Activated T-cell treated with anti-CD3 and anti-CD28 coated beads, Interleukin-2, amount 50 U/mL, for 4 hours (primary cell): ENCODE measurements around the gene PBOV1. TPM values are rescaled to one million over a fixed set of nuclear protein-coding genes. Genes with fewer than 3 reads are reported as not detected.

Experiments used
- ATAC-seq, 2 donors: fragments of 200-7000 bp; cut with Tn5 transposase; one replicate each; pipeline ENCODE4 v1.10.0; 2021
- DNase-seq: peaks from one replicate; pipeline ENCODE4 v3.0.0-alpha.2; 2020
- H3K27me3 Mint-ChIP-seq: one replicate; pipeline ENCODE4 v1.8.0; 2021; ENCODE audit warnings: low read depth, mixed read lengths
- H3K36me3 Mint-ChIP-seq: one replicate; pipeline ENCODE4 v1.8.0; 2022; ENCODE audit warnings: mixed read lengths; ENCODE audit not compliant: insufficient read depth
- H3K4me1 Mint-ChIP-seq: one replicate; pipeline ENCODE4 v1.8.0; 2021; ENCODE audit warnings: low read depth, mixed read lengths
- H3K4me3 Mint-ChIP-seq: one replicate; pipeline ENCODE4 v1.8.0; 2021; ENCODE audit warnings: mild to moderate bottlenecking, moderate library complexity, mixed read lengths
- H3K9me3 Mint-ChIP-seq: one replicate; pipeline ENCODE4 v1.8.0; 2021; ENCODE audit warnings: mixed read lengths
- total RNA-seq, 3 donors: library from RNA; stranded (reverse); gene quantifications; one replicate each; pipeline ENCODE4 v1.2.1, GENCODE V29; 2021

Gene PBOV1
- total RNA-seq, 3 donors from 2014 or later: not detected

DNA sequence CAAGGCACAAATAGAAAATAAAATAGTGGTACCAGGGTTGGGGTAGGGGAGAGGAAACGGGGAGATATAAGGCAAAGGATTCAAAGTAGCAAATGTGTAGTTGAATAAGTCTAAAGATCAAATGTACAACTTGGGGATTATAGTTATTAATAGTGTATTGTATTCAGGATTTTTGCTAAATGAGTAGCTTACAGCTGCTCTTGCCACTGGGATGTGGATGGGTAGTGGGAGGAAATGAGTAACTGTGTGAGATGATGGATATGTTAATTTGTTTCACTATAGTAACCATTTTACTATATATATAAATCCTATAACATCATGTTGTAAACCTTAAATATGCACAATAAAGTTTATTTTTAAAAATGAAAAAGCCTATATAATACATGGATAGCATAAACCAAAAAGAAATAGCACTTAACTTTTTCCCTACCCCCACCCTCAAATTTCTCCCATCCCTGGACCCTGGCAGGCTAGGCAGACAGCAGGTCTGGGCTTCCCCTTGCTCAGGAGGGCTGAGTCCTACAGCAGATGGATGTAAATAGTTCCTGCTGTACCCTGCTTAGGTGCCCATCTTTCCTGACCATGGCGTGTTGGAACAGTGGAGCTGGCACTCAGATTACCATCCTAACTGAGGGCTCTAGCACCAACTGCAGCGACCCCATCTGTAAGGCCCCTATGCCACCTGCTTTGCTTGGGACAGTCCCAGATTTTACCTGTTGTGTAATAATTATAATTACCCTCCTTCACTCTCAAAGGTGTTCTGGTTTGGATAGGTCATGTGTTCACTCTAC, 28.6 kb upstream of the PBOV1 start:
- no peak overlapping the region for H3K4me3 Mint-ChIP-seq
- no peaks in the 10 kb centered on the region for H3K36me3 Mint-ChIP-seq
- no peak for DNase-seq
- H3K27me3 Mint-ChIP-seq: peaks cover 10% of the 10 kb centered on the region
- no peaks in the 10 kb centered on the region for H3K9me3 Mint-ChIP-seq
- no peak for ATAC-seq
- H3K4me1 Mint-ChIP-seq: no peaks in the 10 kb centered on the region

DNA sequence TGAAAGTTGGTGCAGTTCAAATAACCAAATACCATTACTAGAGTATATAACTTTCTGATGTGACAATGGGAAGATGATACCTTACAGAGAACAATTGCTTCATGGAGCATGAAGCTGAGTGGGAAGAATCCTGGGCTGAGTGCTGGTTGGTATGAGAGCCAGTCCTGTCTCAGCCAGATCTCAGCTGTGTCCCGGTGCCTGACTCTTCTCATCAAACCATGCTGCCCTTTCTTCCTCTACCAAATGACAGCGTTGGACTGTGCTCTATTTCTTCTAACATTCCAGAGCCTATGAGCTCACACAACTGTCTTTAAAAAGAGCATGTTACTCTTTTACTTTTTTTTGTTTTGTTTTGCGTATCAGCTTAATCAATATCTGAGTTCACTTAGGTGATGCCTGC, 27.5 kb upstream of the PBOV1 start:
- DNase-seq: no peak
- Mint-ChIP-seq H3K9me3 (no peaks in the 10 kb centered on the region), H3K4me3 (no peak overlapping the region), H3K36me3 (no peaks in the 10 kb centered on the region), H3K27me3 (peaks cover 10% of the 10 kb centered on the region), H3K4me1 (no peaks in the 10 kb centered on the region)
- ATAC-seq: no peak

DNA sequence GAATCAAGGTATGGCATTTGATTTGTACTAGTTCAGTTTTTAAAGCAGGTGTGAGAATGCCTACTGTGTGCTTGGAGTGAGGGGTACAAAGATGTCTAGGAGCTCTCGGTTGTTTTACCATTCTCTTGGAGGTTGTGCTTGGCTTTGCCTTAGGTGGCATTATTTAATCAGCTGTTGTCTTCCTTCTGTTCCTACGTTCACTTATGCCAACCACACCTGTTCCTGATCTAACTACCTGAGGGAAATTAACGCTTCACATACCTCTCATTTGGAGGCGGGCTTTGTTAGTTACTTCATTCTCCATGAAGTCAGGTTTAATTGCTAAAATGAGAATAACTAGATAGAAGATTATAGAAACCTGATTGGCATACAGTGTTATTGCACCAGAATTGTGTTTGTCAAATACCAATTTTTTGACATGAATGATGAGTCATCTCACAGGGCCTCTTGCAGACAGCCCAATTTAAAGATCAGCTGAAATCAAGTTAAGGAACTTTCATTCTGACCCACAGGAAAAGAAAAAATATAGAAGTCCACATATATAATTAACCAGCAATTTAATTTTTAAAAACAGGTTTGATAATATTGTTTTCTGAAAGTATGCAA, 24.8 kb upstream of the PBOV1 start:
- Mint-ChIP-seq H3K27me3 (peaks cover 13% of the 10 kb centered on the region), H3K9me3 (no peaks in the 10 kb centered on the region), H3K36me3 (no peaks in the 10 kb centered on the region), H3K4me1 (no peaks in the 10 kb centered on the region), H3K4me3 (no peak overlapping the region)
- ATAC-seq (no peak), DNase-seq (no peak)

DNA sequence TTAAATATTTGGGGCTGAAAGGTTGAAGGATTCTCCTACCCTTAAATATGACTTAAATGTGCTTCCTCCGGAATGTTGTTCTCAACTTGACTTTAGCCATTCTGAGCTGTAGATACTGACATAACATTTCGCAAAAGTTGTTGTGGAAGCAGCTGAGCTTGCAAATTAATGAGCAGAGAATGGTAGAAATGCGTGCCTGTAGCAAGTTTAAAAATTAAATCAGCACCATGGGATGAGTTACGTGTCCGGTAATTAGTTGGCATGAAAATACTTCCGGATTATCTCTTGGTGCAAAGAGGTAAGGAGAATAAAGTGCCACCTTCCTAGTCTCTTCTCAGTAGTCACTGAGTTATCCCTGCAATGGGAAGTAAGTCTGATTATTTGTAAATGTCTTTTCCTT, 23.6 kb upstream of the PBOV1 start:
- ATAC-seq: no peak
- no peak overlapping the region for H3K4me3 Mint-ChIP-seq
- H3K27me3 Mint-ChIP-seq: peaks cover 11% of the 10 kb centered on the region
- H3K36me3 Mint-ChIP-seq: no peaks in the 10 kb centered on the region
- no peaks in the 10 kb centered on the region for H3K4me1 Mint-ChIP-seq
- no peak for DNase-seq
- no peaks in the 10 kb centered on the region for H3K9me3 Mint-ChIP-seq

DNA sequence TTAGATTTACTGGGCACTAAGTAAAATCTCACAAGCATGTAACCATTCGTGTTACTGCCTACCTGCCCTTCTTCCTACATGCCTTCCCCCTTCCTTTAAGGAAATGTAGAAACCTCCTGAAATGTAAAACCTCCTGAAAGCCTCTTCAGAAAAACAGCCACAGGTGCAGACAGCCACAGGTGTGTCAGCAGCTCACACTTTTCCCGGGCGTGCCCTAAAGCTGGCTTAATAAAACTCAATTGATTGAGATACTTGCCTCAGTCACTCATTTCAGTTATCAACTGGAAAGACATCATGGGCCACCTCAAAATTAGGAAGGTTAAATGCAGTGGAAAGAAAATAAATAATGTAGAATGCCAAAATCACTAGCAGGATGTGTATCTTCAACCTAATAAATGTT, 23.1 kb upstream of the PBOV1 start:
- H3K27me3 Mint-ChIP-seq: peaks cover 11% of the 10 kb centered on the region
- no peak for DNase-seq
- no peak for ATAC-seq
- no peak overlapping the region for H3K4me3 Mint-ChIP-seq
- H3K36me3 Mint-ChIP-seq: no peaks in the 10 kb centered on the region
- H3K9me3 Mint-ChIP-seq: no peaks in the 10 kb centered on the region
- H3K4me1 Mint-ChIP-seq: no peaks in the 10 kb centered on the region

DNA sequence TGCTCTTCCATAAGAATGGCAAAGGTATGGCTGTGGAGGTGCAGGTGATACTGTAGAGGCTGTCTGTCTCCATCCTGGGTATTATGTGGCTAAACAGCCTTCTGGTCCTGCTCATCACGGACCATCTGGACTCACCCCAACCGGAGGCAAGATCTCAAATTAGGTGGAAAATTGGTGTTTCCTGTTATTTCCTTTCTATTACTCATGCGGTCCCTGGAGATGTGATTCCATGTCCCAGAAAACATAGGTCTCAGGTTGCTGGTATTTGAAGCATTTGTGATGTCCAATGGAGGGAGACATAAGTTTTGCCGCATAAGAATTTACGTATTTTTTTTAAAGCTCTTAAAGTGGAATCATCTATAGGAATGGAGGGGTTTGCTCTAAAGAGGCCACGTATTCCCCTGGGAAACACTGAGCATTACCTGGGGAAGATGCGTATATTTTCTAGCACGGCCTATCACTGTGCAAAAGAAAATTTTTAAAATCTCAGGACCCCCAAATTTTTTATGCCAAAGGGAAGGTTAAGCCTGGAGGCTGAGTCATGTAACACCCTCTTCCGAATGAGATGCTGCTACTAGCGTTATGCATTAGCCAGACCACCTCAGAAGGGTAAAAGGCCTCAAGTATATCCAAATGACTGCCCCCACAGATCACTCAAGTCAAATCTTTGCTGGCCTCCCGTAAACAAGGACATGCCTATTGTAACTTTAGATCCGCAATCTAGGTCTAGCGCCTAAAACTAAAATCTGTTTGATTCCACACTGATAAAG, 22.4 kb upstream of the PBOV1 start:
- H3K4me3 Mint-ChIP-seq: no peak overlapping the region
- H3K36me3 Mint-ChIP-seq: no peaks in the 10 kb centered on the region
- no peaks in the 10 kb centered on the region for H3K4me1 Mint-ChIP-seq
- H3K9me3 Mint-ChIP-seq: no peaks in the 10 kb centered on the region
- peaks cover 11% of the 10 kb centered on the region for H3K27me3 Mint-ChIP-seq
- ATAC-seq: no peak
- no peak for DNase-seq

DNA sequence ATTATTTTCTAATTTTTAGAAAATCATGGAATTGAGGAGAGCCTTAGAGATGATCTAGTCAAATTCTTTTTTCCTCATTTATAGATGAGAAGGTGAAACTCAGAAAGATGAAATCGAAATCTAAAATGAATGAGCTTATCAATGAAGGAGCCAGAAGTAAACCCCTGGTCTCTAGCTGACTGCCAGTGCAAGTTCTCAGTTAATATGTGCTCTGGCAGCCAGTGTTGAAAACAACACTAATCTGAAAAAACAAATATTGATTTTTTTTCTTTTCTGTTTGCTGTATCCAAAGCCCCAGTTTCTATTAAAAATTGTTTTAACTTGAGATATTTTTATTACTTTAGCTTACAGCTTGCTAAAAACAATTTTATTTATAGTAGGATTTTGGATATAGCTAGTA, 21.5 kb upstream of the PBOV1 start:
- ATAC-seq: no peak
- no peak overlapping the region for H3K4me3 Mint-ChIP-seq
- no peaks in the 10 kb centered on the region for H3K4me1 Mint-ChIP-seq
- no peak for DNase-seq
- no peaks in the 10 kb centered on the region for H3K9me3 Mint-ChIP-seq
- H3K36me3 Mint-ChIP-seq: no peaks in the 10 kb centered on the region
- peaks cover 11% of the 10 kb centered on the region for H3K27me3 Mint-ChIP-seq

DNA sequence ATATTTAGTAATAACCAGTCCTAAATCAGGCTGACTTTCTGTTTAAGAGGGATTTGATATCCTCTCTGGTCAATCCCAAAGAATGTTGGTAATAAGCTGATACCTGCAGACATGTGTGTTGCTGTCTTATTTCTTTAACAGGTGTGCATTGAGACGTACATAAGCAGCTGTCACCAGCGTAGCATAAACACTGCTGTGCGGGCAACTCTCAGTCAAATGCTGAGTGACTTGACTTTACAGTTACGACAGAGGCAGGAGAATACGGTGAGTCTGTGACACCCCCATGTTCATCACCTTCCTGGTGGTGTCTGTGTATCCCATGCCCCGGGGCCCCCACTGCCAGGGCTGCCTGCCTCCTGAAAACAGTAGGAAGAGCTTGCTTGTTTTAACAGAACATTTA, 20.1 kb upstream of the PBOV1 start:
- ATAC-seq (no peak), DNase-seq (no peak)
- Mint-ChIP-seq H3K9me3 (no peaks in the 10 kb centered on the region), H3K4me1 (no peaks in the 10 kb centered on the region), H3K27me3 (peaks cover 8% of the 10 kb centered on the region), H3K4me3 (no peak overlapping the region), H3K36me3 (no peaks in the 10 kb centered on the region)

DNA sequence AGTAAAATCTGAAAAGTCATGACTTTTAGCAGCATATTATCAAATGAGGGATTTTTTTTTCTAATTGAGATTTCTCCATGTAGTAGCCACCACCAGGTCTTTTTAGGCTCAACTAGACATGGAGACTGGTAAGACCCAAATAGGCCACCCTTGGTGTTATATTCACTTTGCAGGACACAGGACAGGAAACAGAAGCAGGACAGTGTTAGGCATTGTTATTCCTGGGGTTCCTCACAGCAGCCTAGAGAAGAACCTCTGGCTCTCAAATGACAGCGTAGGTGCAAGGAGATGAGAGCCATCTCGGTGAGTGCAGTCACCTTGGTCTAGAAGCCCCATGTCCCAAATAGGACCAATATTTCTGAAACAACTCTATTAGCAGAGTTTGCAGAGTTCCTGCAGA, 19.2 kb upstream of the PBOV1 start:
- H3K36me3 Mint-ChIP-seq: no peaks in the 10 kb centered on the region
- H3K27me3 Mint-ChIP-seq: peaks cover 8% of the 10 kb centered on the region
- no peaks in the 10 kb centered on the region for H3K9me3 Mint-ChIP-seq
- no peak for ATAC-seq
- H3K4me3 Mint-ChIP-seq: no peak overlapping the region
- DNase-seq: no peak
- H3K4me1 Mint-ChIP-seq: no peaks in the 10 kb centered on the region

DNA sequence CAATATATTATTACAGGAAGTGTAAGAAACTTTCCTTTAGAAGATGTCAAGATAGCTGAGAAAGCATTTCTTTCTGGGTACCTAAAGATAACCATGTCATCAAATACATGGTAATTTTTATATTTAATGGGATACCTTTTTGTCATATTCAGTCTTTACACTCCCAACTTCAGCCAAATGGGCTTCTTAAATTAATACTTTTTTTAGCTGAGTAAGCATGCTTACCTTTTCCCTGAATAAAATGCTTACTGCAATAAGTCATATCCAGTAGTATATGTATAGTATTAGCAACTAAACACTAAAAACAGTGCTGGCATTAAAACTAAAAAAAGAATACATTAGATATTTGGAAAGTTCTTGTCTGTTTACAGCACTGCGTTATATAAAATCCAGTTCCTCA, 17.4 kb upstream of the PBOV1 start:
- Mint-ChIP-seq H3K4me1 (no peaks in the 10 kb centered on the region), H3K27me3 (peaks cover 3% of the 10 kb centered on the region), H3K4me3 (no peak overlapping the region), H3K9me3 (no peaks in the 10 kb centered on the region), H3K36me3 (no peaks in the 10 kb centered on the region)
- DNase-seq (no peak), ATAC-seq (no peak)

DNA sequence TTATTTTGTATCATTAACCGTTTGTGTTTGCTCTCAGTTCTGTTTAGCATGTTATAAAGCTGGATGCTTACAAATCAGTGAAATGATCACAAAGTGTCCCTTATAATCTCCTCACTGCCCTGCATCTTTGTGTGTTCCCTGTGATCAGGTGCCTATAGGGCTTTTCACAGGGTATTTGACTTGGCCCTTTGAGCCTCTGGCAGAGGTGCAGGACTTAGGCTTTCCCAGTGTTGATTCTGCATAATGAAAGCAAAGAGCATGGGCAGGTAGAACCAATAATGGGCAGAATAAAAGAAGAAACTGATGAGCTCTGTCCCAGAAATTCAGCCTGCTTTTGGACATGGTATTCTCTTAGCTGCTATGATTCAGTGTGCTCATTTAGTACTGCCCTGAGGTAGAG, 16.9 kb upstream of the PBOV1 start:
- Mint-ChIP-seq H3K4me3 (no peak overlapping the region), H3K27me3 (no peaks in the 10 kb centered on the region), H3K4me1 (no peaks in the 10 kb centered on the region), H3K36me3 (no peaks in the 10 kb centered on the region), H3K9me3 (no peaks in the 10 kb centered on the region)
- no peak for DNase-seq
- ATAC-seq: no peak

DNA sequence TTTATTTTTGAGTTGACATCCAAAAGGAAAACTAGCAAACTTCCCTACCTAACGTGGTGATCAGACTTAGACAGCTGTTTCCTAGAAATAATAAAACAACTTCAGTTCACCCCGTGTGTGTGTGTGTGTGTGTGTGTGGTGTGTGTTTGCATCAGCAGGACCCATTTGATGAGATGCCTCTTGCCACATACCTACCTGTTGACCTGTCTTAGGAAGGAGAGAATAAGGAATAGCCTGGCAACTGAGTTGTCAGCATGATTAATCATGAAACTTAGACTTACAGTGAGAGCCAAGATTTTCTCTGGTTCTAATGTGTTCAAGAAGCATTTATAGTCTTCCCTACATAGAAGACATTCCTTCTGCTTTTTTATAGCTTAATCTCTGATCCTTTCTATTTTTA, 16.1 kb upstream of the PBOV1 start:
- Mint-ChIP-seq H3K4me1 (no peaks in the 10 kb centered on the region), H3K36me3 (no peaks in the 10 kb centered on the region), H3K27me3 (no peaks in the 10 kb centered on the region), H3K9me3 (no peaks in the 10 kb centered on the region), H3K4me3 (no peak overlapping the region)
- ATAC-seq (no peak), DNase-seq (no peak)

DNA sequence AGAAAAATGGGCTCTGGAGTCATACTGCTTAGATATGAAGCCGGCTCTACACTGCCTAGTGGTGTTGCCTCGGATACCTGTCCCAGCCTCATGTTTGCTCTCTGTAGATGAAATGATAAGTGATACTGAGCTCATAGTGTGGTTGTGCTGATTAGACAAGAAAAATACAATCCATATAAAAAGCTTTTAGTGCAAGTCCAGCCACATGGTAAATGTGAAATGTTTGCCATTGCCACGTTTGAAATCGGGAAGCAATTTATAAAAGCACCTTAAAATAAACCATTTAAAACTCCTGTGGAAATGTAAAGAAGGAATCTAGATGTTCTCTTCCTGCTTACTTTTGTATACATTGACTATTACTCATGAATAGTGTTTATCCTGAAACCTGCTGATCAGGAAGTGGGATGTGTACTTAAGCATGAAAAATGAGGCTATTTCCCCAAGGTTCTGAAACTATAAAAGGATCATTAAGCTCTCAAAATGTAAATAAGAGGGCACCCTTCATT, 13.1 kb upstream of the PBOV1 start:
- Mint-ChIP-seq H3K4me3 (no peak overlapping the region), H3K4me1 (no peaks in the 10 kb centered on the region)
- no peak for ATAC-seq

DNA sequence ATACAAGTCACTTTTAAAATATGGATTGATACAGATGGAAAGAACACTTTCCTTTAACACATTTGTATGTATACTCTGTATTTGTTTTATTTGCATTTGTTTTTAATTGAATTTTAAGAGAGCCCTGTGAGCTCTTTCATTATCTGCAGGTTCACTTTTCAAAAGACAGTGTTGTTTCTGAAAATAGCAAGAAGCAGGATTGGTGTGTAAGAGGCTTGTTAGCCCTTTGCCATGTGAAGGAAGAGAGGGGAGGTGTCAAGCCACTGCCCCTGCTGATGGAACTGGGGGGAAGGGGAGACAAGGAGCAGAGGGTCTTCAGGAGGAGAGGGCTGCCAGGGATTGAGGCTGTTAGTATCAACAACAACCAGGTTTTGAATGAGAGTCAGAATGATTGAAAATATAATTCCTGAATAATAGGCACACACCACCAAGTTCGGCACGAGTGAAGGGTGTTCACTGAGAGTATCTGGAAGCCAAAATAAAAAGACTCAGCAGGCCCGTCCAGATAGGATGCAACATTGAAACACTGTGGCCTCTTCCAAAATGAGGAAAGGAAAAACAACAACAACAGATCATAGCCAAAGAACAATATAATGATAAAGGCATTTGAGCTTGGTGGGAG, 12.6 kb upstream of the PBOV1 start:
- peaks cover 5% of the 10 kb centered on the region for H3K27me3 Mint-ChIP-seq
- DNase-seq (no peak), ATAC-seq (no peak)
- no peaks in the 10 kb centered on the region for H3K36me3 Mint-ChIP-seq
- H3K9me3 Mint-ChIP-seq: no peaks in the 10 kb centered on the region
- H3K4me3 Mint-ChIP-seq: no peak overlapping the region
- no peaks in the 10 kb centered on the region for H3K4me1 Mint-ChIP-seq

More for the DNA sequence above, 13.1 kb upstream of the PBOV1 start:
- Mint-ChIP-seq H3K27me3 (peaks cover 5% of the 10 kb centered on the region), H3K36me3 (no peaks in the 10 kb centered on the region), H3K9me3 (no peaks in the 10 kb centered on the region)
- no peak for DNase-seq
